ENCODE results near the gene RPS28.
"Not testable (repeated sequence)": the region's sequence is repeated elsewhere in the genome, so short reads cannot be mapped to it uniquely, and the experiment has no call there.

RPS28 gene

GRCh38 chr19:8320564-8321066 lies 681 bp upstream of the RPS28 start:
- DNase-seq = no peak

GRCh38 chr19:8321986-8322637 lies 816 bp downstream of the RPS28 start:
- DNase-seq = no peak

- DNase-seq = no peak
Measured at GRCh38 chr19:8322638-8322997, 1.3 kb downstream of the RPS28 start.

GRCh38 chr19:8323781-8324185 lies 2.5 kb downstream of the RPS28 start:
- no peak for DNase-seq

GRCh38 chr19:8324186-8325050 lies 3.1 kb downstream of the RPS28 start:
- no peak for DNase-seq

- DNase-seq = no peak
Measured at GRCh38 chr19:8325454-8325853, 4.2 kb downstream of the RPS28 start.

- no peak for DNase-seq
Measured at GRCh38 chr19:8329996-8330395, 8.7 kb downstream of the RPS28 start.

- DNase-seq = no peak
Measured at GRCh38 chr19:8331263-8331845, 10.1 kb downstream of the RPS28 start.

GRCh38 chr19:8332976-8333766 lies 11.9 kb downstream of the RPS28 start:
- DNase-seq = no peak

GRCh38 chr19:8333767-8334457 lies 12.6 kb downstream of the RPS28 start:
- DNase-seq = no peak

- DNase-seq = peak; percentile 39
Measured at GRCh38 chr19:8334458-8335342, 13.4 kb downstream of the RPS28 start.

- no peak for DNase-seq
Measured at GRCh38 chr19:8335343-8336071, 14.2 kb downstream of the RPS28 start.

- DNase-seq = no peak
Measured at GRCh38 chr19:8336072-8336569, 14.8 kb downstream of the RPS28 start.

- no peak for DNase-seq
Measured at GRCh38 chr19:8336660-8337059, 15.4 kb downstream of the RPS28 start.

GRCh38 chr19:8337728-8338127 lies 16.4 kb downstream of the RPS28 start:
- DNase-seq = no peak

GRCh38 chr19:8338835-8339234 lies 17.5 kb downstream of the RPS28 start:
- DNase-seq = no peak

GRCh38 chr19:8340341-8341096 lies 19.2 kb downstream of the RPS28 start:
- no peak for DNase-seq

- not testable (repeated sequence) for DNase-seq
Measured at GRCh38 chr19:8341504-8341903, 20.2 kb downstream of the RPS28 start.

GRCh38 chr19:8342316-8342683 lies 21.0 kb downstream of the RPS28 start:
- DNase-seq = no peak
